SK-N-SH (cell line): ENCODE data around the gene B3GNT7. TPM values are rescaled to one million over a fixed set of nuclear protein-coding genes. Genes with fewer than 3 reads are reported as not detected.

Experiments
- CTCF ChIA-PET: fragments of 300-600, 350-600 bp; formaldehyde crosslinking; extraction: SDS; loops from one replicate; lab custom pipeline; 2021; lab: Yijun Ruan, JAX
- POLR2A ChIA-PET: fragments of 350-600 bp; sonication (Branson Sonifier 250); formaldehyde crosslinking; extraction: SDS; loops from one replicate; lab custom pipeline; 2020; ENCODE audit warnings: antibody characterized with exemption, inconsistent platforms; lab: Yijun Ruan, JAX
- DNase-seq: peaks from one replicate; pipeline ENCODE4 v3.0.0; 2012
- H2AFZ ChIP-seq: fragments of 200-600 bp; sonication (generic); 2 replicates; pipeline ENCODE4 v1.8.1; 2016; ENCODE audit warnings: antibody characterized with exemption, mild to moderate bottlenecking, low read depth
- H3F3A ChIP-seq: fragments of 200-600 bp; sonication (generic); replicated peaks from 2 replicates; pipeline ENCODE3; 2016; ENCODE audit warnings: antibody characterized with exemption, mild to moderate bottlenecking; ENCODE audit not compliant: insufficient read depth
- H3K27ac ChIP-seq, 2 experiments: fragments of 200-500 bp in 1 of 2; fragments of 200-600 bp in 1 of 2; sonication (Bioruptor generic) in 1 of 2; sonication (generic), shearing (Covaris generic) in 1 of 2; 2 replicates each; pipeline versions ENCODE4 v1.5.1 to v1.6.1; 2014 to 2016; ENCODE audit warnings: low read depth in 2 of 2, inconsistent platforms in 1 of 2, low read length in 1 of 2, mild to moderate bottlenecking in 1 of 2, mixed read lengths in 1 of 2
- H3K27me3 ChIP-seq: fragments of 200-600 bp; sonication (generic), shearing (Covaris generic); 2 replicates; pipeline ENCODE4 v1.6.1; 2016; ENCODE audit warnings: mixed run types; ENCODE audit not compliant: insufficient read depth
- H3K36me3 ChIP-seq, 2 experiments: fragments of 200-500 bp in 1 of 2; fragments of 200-600 bp in 1 of 2; sonication (Bioruptor generic) in 1 of 2; sonication (generic) in 1 of 2; replicated peaks in 1 of 2; 2 replicates each; pipeline versions ENCODE3 to v1.5.1; 2014 to 2016; ENCODE audit warnings: low read length in 1 of 2, mild to moderate bottlenecking in 1 of 2; ENCODE audit not compliant: insufficient read depth in 2 of 2, control insufficient read depth in 1 of 2
- H3K4me1 ChIP-seq, 2 experiments: fragments of 200-500 bp in 1 of 2; fragments of 200-600 bp in 1 of 2; sonication (Bioruptor generic) in 1 of 2; sonication (generic), shearing (Covaris generic) in 1 of 2; 2 replicates each; pipeline versions ENCODE4 v1.5.1 to v1.6.1; 2014 to 2016; ENCODE audit warnings: low read depth in 1 of 2, low read length in 1 of 2, mixed run types in 1 of 2; ENCODE audit not compliant: insufficient read depth in 2 of 2, control insufficient read depth in 1 of 2
- H3K4me2 ChIP-seq: fragments of 200-600 bp; sonication (generic), shearing (Covaris generic); 2 replicates; pipeline ENCODE4 v1.6.1; 2017; ENCODE audit warnings: mixed run types
- H3K4me3 ChIP-seq, 2 experiments: fragments of 200-500 bp in 1 of 2; fragments of 200-600 bp in 1 of 2; sonication (Bioruptor generic) in 1 of 2; sonication (generic), shearing (Covaris generic) in 1 of 2; 2 replicates each; pipeline versions ENCODE4 v1.5.1 to v1.8.1; 2014 to 2016; ENCODE audit warnings: low read depth in 2 of 2, inconsistent platforms in 1 of 2, low read length in 1 of 2, mild to moderate bottlenecking in 1 of 2, mixed read lengths in 1 of 2, moderate library complexity in 1 of 2
- H3K79me2 ChIP-seq: fragments of 200-600 bp; sonication (generic); 2 replicates; pipeline ENCODE4 v1.8.1; 2017; ENCODE audit warnings: mild to moderate bottlenecking; ENCODE audit not compliant: insufficient read depth
- H3K9ac ChIP-seq: fragments of 200-600 bp; sonication (generic); 2 replicates; pipeline ENCODE4 v1.6.1; 2017; ENCODE audit warnings: mixed run types
- H3K9me2 ChIP-seq: fragments of 200-600 bp; sonication (generic); 2 replicates; pipeline ENCODE4 v1.6.1; 2017; ENCODE audit warnings: mixed run types
- H3K9me3 ChIP-seq: fragments of 200-600 bp; sonication (generic); 2 replicates; pipeline ENCODE4 v1.6.1; 2017; ENCODE audit warnings: mixed run types, mild to moderate bottlenecking, moderate library complexity
- H4K20me1 ChIP-seq: fragments of 200-600 bp; sonication (generic); 2 replicates; pipeline ENCODE4 v1.6.1; 2017; ENCODE audit warnings: mild to moderate bottlenecking, mixed run types; ENCODE audit not compliant: insufficient read depth
- CHD2 ChIP-seq: fragments of 150-350 bp; IDR thresholded peaks from 2 replicates; pipeline ENCODE4 v1.6.1; 2018; ENCODE audit warnings: low read length; ENCODE audit not compliant: partially characterized antibody
- EP300 ChIP-seq, 2 experiments: IDR thresholded peaks; 2 replicates each; pipeline versions ENCODE4 v1.4.0 to v1.6.1; 2012; ENCODE audit warnings: borderline replicate concordance in 1 of 2, low read depth in 1 of 2, low read length in 1 of 2
- FOSL2 ChIP-seq: IDR thresholded peaks from 2 replicates; pipeline ENCODE4 v1.4.0; 2012; ENCODE audit warnings: low read depth, mild to moderate bottlenecking, moderate library complexity, borderline replicate concordance
- FOXJ3 ChIP-seq: sonication (generic); formaldehyde crosslinking; IDR thresholded peaks from 2 replicates; pipeline ENCODE4 v1.5.1; 2020; ENCODE audit warnings: mild to moderate bottlenecking, missing genetic modification reagents
- FOXM1 ChIP-seq: IDR thresholded peaks from 2 replicates; pipeline ENCODE4 v1.4.0; 2012; ENCODE audit warnings: low read depth, mild to moderate bottlenecking
- GABPA ChIP-seq: IDR thresholded peaks from 2 replicates; pipeline ENCODE4 v1.4.0; 2012; ENCODE audit warnings: low read depth, mild to moderate bottlenecking
- IRF3 ChIP-seq: fragments of 150-350 bp; IDR thresholded peaks from 2 replicates; pipeline ENCODE4 v1.6.1; 2016; ENCODE audit warnings: mild to moderate bottlenecking, low read depth, low read length
- MEF2A ChIP-seq: IDR thresholded peaks from 2 replicates; pipeline ENCODE4 v1.4.0; 2012; ENCODE audit warnings: low read depth, borderline replicate concordance
- MXI1 ChIP-seq: IDR thresholded peaks from 2 replicates; pipeline ENCODE4 v1.6.1; 2012; ENCODE audit warnings: mild to moderate bottlenecking, low read depth, low read length, improper control_type of control experiment
- NRF1 ChIP-seq: IDR thresholded peaks from 2 replicates; pipeline ENCODE4 v1.6.1; 2012; ENCODE audit warnings: low read depth, mild to moderate bottlenecking, low read length
- POLR2AphosphoS5 ChIP-seq: IDR thresholded peaks from 2 replicates; pipeline ENCODE4 v1.6.1; 2012; ENCODE audit warnings: low read depth, low read length
- RAD21 ChIP-seq: IDR thresholded peaks from 2 replicates; pipeline ENCODE4 v1.6.1; 2012; ENCODE audit warnings: mild to moderate bottlenecking, low read length
- SIN3A ChIP-seq: IDR thresholded peaks from 2 replicates; pipeline ENCODE4 v1.6.1; 2012; ENCODE audit warnings: low read depth, mild to moderate bottlenecking, low read length, moderate library complexity, borderline replicate concordance
- SMC3 ChIP-seq: IDR thresholded peaks from 2 replicates; pipeline ENCODE4 v1.6.1; 2012; ENCODE audit warnings: low read depth, low read length, improper control_type of control experiment
- TAF1 ChIP-seq: IDR thresholded peaks from 2 replicates; pipeline ENCODE4 v1.6.1; 2012; ENCODE audit warnings: low read depth, mild to moderate bottlenecking, low read length, moderate library complexity, borderline replicate concordance
- TCF12 ChIP-seq: IDR thresholded peaks from 2 replicates; pipeline ENCODE4 v1.4.0; 2012
- TEAD4 ChIP-seq: IDR thresholded peaks from 2 replicates; pipeline ENCODE4 v1.4.0; 2012; ENCODE audit warnings: mild to moderate bottlenecking, borderline replicate concordance; ENCODE audit not compliant: insufficient read depth
- YY1 ChIP-seq: IDR thresholded peaks from 2 replicates; pipeline ENCODE4 v1.4.0; 2012; ENCODE audit warnings: low read depth, mild to moderate bottlenecking
- ZBTB33 ChIP-seq: IDR thresholded peaks from 2 replicates; pipeline ENCODE4 v1.4.0; 2012; ENCODE audit warnings: low read depth, borderline replicate concordance
- WGBS: methylation state at CpG from one replicate; pipeline ENCODE4 v1.1.6; 2017; ENCODE audit warnings: low lambda C conversion rate; 5-methylcytosine and 5-hydroxymethylcytosine counted together
- polyA plus RNA-seq, 3 experiments: library from polyadenylated mRNA; depleted of rRNA; stranded (reverse); fragments of >200 nt; gene quantifications; 2 replicates each; pipeline ENCODE4 v1.2.3, GENCODE V29; 2012

The B3GNT7 gene
- polyA plus RNA-seq, 1 of the 3 experiments (the other 2 are of a cell fraction) = 0.12 TPM

- ChIA-PET CTCF (interaction anchor here (0.6 to 17.2 kb wide), 6 partner anchors 10 to 194 kb away, joined by 3 to 302 read pairs (median 14); no protein-coding TSS in a partner anchor), POLR2A (no interaction called here)
- no peak overlapping the region for H3K9ac ChIP-seq
- DNase-seq = no peak
- no peak overlapping the region for H3K4me2 ChIP-seq
- peaks cover 7% of the 10 kb centered on the region for H3F3A ChIP-seq
- peaks cover 3% of the 10 kb centered on the region in 2 experiments; a peak in 1 of 4 replicates for H3K4me1 ChIP-seq
- no peak overlapping the region for H3K27ac ChIP-seq
- H3K4me3 ChIP-seq = no peak overlapping the region
- no peaks in the 10 kb centered on the region for H3K27me3 ChIP-seq
- H3K9me2 ChIP-seq = no peaks in the 10 kb centered on the region
- TF ChIP-seq FOSL2 (no peak), POLR2AphosphoS5 (no peak), SMC3 (no peak), NRF1 (no peak)
- TF ChIP-seq, all 33 proteins: peak for 0
- H3K79me2 ChIP-seq = no peaks in the 10 kb centered on the region
- no peaks in the 10 kb centered on the region for H3K36me3 ChIP-seq
- H4K20me1 ChIP-seq = no peaks in the 10 kb centered on the region
- H2AFZ ChIP-seq = no peak overlapping the region; the same call in 1 of the 2 replicates
- no peaks in the 10 kb centered on the region for H3K9me3 ChIP-seq
Measured at GRCh38 chr2:231415029-231415428, 19.5 kb downstream of the B3GNT7 start.

DNA sequence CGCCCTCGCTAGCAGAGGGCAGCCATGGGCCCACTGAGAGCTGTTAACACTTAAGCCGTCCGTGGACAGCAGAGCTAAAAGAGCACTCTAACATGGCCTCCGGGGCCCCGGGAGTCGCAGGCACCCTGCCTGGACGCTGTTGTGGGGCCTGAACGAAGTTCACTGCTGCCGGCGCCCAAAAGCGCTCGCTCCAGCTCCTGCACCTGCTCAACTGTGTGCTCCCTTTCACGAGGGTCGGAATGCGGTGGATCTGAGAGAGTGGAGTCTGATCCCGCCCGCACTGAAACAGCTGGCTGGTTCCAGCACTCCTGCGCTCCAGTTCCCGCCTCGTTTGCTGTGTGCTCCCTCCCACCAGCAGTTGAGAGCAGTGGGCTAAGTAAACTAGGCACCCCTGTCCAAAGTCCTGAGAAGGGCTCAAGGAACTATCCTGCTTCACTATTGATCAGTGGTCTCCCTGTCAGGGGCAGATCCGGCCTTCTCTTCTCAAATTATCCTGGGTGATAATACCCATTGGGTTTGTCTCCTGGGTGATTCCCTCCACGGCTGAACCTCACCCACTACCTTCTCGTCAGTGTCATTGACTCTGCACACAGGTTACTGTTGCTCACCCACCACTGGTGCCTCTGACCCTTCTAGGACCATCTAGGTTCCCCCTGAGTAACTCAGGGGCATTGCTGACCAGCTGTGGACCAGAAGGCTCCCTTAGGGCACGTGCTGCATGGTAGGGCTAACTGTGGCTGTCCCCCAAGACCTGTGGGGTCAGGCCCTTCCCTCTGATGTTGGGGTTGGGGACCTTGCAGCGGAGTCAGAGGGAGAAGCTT is 23.5 kb downstream of the B3GNT7 start:
- ChIA-PET POLR2A (interaction anchor here (1.5 kb wide), 1 partner anchor 45 kb away, joined by 4 read pairs; no protein-coding TSS in a partner anchor), CTCF (interaction anchor here (0.6 to 17.2 kb wide), 5 partner anchors 21 to 190 kb away, joined by 3 to 250 read pairs (median 4); no protein-coding TSS in a partner anchor)
- WGBS = 78% methylated on average over 17 of the region's 26 CpGs

More for the DNA sequence above, 23.5 kb downstream of the B3GNT7 start:
- no peaks in the 10 kb centered on the region for H3K4me1 ChIP-seq
- H3K9me2 ChIP-seq = no peaks in the 10 kb centered on the region
- no peak overlapping the region for H3K4me2 ChIP-seq
- no peaks in the 10 kb centered on the region for H3K27me3 ChIP-seq
- no peaks in the 10 kb centered on the region for H3K36me3 ChIP-seq
- H3K27ac ChIP-seq = no peak overlapping the region
- no peak for TF ChIP-seq TCF12
- no peak for TF ChIP-seq FOSL2
- TF ChIP-seq MEF2A = no peak
- TF ChIP-seq EP300 (IDR thresholded peaks at IDR 0.05; ENCODE audit: borderline replicate concordance in 1 of 2, low read depth in 1 of 2, low read length in 1 of 2) = no peak
- TF ChIP-seq TAF1 = no peak
- TF ChIP-seq FOXM1 = no peak
- TF ChIP-seq YY1 = no peak
- no peak for TF ChIP-seq SIN3A
- TF ChIP-seq IRF3 = no peak
- TF ChIP-seq CHD2 = no peak
- no peak for TF ChIP-seq RAD21
- no peak for TF ChIP-seq TEAD4
- no peak for TF ChIP-seq FOXJ3 (CRISPR knock-in tag)
- no peak for TF ChIP-seq GABPA
- no peak for TF ChIP-seq MXI1
- TF ChIP-seq ZBTB33 = no peak
- TF ChIP-seq SMC3 = no peak
- no peaks in the 10 kb centered on the region for H3K9me3 ChIP-seq
- no peak overlapping the region for H3K9ac ChIP-seq
- no peak overlapping the region for H2AFZ ChIP-seq
- no peaks in the 10 kb centered on the region for H3F3A ChIP-seq
- DNase-seq = no peak
- H4K20me1 ChIP-seq = no peaks in the 10 kb centered on the region
- H3K79me2 ChIP-seq = no peaks in the 10 kb centered on the region
- H3K4me3 ChIP-seq = no peak overlapping the region
